GM18907 (cell line): ENCODE results near the gene ERMP1.

Experiments
- ATAC-seq: cut with Tn5 transposase; IDR thresholded peaks from one replicate; pipeline ENCODE4 v1.9.1; 2021; ENCODE audit warnings: mild to moderate bottlenecking, moderate library complexity; ENCODE audit not compliant: unreplicated experiment

ERMP1 gene

DNA sequence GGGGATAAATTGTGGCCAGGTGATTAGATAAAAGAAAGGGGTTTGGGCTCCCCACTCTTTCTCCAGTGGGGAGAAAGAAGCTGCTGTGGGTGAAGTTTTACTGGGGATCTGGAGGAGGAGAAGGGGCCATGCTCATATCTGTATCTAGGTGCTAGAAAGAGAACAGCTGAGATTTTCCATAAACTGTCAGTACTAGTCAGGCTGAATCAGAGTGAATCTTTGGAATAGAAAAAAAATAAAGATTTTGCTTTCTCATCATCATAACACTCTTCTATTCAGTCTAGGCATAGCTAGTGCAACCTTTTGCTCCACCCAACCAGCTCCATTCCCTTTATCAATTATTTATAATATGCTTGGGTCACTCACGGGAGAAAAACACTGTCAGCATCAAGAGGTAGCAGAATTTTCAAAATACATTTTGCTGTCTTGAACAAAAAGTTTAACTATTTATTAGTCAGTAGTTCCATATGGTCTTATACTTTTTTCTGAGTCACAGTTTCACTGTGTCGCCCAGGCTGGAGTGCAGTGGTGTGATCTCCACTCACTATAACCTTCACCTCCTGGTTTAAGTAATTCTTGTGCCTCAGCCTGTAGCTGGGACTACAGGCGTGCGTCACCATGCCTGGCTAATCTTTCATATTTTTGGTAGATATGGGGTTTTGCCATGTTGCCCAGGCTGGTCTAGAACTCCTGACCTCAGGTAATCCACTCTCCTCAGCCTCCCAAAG lies 21.3 kb upstream of the ERMP1 start:
- ATAC-seq: no peak

DNA sequence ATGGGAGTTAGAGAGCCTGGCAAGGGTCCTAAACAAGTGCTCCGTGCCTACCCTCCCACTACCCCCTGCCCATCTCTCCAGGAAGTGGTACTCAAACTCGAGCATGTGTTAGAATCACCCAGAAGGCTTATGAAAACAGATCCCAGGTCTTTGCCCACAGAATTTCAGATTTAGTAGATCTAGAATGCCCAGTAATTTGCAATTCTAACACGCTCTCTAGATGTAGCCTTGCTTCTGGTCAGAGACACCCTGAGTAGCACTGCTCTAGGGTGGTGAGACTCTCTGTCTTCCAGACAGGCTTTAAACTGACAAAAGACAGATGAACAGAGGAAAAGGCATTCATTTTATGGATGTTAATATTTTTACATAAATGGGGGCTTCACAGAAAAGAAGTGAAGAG lies 20.7 kb upstream of the ERMP1 start:
- no peak for ATAC-seq

- ATAC-seq: no peak
Measured at GRCh38 chr9:5852987-5853386, 20.1 kb upstream of the ERMP1 start.

DNA sequence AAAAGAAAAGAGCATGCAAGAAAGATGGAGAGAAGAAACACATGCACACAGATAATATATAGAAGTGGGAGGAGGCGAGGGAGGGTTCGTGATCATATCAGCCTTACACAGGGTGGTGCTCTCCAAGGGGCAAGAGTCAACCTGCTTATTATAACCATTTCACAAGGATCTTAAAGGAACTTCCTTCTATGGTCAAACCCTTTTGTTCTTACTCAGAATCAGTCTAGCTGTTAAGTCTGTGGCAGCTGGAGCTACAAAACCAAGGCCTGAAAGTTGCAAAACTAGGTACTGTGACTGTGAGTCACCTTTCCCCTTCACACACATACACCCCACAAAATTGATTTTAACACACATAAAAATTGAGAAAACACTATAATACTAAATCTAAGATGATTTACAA lies 18.5 kb upstream of the ERMP1 start:
- ATAC-seq: peak; percentile 91

GRCh38 chr9:5850724-5851122 lies 17.8 kb upstream of the ERMP1 start:
- ATAC-seq: no peak

DNA sequence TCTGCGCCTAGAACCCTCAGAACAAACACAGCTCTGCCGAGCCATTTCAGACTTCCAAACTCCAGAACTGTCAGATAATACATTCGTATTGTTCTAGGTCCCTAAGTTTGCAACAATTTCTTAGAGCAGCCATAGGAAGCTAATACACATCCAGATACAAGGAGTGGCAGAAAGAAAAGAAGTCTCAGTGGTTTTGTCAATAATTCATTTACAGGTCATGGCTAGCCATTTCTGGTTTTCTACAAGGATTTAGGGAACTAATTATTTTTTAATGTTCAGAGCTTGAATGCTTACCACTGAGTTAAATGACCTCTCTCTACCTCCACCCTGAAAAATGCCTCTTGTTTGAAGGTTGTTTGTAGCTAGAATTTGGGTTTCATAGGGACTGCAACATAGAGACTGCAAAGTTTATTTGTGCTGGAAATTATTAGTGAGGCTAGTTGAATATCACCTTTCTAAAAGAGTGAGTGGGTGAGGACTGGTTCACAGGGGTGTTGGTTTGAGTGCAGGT lies 15.5 kb upstream of the ERMP1 start:
- peak; percentile 37 for ATAC-seq

DNA sequence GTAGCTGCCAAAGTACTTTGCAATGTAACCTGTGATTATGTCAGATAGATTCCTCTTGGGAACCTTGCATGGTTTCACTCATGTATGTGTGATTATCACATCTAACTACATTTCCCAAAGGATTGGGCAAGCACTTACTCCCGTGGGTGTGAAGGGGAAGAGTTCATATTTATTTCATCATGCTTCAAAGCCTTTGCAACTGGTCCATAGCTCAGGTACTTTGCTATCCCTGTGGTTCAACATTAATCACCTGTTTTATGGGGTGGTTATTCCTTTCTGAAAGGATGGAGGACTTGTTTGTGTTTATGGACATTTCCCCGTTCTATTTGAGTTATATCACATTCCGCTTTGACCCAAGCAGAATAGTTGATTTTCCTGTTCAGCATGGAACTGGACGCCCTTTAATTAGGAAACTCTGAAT lies 13.6 kb upstream of the ERMP1 start:
- no peak for ATAC-seq

DNA sequence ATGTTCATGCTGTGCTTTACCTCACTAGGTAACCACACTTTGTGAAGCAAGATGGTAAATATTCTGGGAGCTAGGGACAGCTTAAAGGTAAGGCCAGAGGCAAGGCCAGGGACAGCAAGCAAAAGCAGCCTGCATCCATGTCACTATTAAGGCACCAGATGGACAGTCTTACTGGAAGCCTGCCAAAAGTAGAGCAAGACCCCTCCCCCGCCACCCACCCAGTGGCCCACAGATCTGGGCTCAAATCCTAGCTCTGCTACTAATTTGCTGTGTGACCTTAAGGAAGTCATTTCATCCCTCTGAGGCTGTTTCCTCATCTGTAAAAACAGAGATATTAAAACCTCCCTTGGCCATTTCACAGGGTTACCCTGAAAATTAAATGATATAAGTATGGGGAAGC lies 13.2 kb upstream of the ERMP1 start:
- ATAC-seq: no peak

GRCh38 chr9:5845157-5845531 lies 12.2 kb upstream of the ERMP1 start:
- ATAC-seq: no peak

DNA sequence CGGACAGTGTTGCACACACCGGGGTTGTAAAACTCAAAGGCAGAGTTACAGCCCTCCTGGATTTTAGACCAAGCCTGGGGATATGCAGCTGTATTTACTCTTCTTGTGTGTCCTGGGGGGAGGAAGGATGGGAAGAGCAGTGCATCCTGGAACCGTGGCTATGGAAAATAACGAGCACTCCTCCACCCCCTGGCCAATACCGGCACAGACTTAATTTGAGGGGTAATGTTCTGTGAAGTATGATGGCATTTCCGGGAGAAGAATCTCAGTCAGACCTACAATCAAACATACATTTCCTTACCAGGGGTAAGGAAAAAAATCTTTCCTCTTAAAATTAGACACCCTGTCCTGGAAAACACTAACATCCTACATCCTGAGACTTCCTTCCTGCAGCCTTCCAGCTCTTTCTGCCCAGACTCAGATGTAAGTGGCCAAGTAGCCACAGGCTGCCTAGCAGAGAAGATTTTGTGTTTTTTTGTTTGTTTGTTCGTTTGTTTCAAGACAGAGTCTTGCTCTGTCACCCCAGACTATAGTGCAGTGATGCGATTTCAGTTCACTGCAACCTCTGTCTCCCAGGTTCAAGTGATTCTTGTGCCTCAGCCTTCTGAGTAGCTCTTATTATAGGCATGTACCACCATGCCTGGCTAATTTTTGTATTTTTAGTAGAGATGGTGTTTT lies 11.0 kb upstream of the ERMP1 start:
- ATAC-seq: no peak

- no peak for ATAC-seq
Measured at GRCh38 chr9:5842929-5843793, 10.2 kb upstream of the ERMP1 start.

GRCh38 chr9:5841771-5842573 lies 9.1 kb upstream of the ERMP1 start:
- ATAC-seq: no peak

DNA sequence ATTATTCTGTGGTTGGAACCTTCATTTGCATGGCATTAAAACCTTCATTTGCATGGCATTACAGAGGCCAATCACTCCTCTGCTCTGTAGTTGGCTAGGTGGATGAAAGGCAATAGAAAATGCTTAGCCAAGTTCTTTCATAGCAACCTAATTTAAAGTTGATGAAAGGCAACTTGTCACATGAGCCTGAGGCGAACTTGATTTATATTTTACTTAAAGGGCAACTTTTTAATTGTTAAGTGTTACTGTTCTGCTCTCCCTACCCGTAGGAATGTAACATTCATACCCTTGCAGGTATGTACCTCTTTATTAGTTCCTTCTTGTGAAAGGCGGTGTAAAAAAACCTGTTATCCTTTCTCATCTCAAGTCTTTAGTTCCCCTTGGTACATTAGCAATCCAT lies 7.9 kb upstream of the ERMP1 start:
- ATAC-seq: no peak

- ATAC-seq: no peak
Measured at GRCh38 chr9:5839572-5839902, 6.6 kb upstream of the ERMP1 start.

GRCh38 chr9:5838884-5839571 lies 6.1 kb upstream of the ERMP1 start:
- no peak for ATAC-seq

GRCh38 chr9:5835808-5836207 lies 2.9 kb upstream of the ERMP1 start:
- no peak for ATAC-seq

- ATAC-seq: no peak
Measured at GRCh38 chr9:5834214-5834613, 1.3 kb upstream of the ERMP1 start.

DNA sequence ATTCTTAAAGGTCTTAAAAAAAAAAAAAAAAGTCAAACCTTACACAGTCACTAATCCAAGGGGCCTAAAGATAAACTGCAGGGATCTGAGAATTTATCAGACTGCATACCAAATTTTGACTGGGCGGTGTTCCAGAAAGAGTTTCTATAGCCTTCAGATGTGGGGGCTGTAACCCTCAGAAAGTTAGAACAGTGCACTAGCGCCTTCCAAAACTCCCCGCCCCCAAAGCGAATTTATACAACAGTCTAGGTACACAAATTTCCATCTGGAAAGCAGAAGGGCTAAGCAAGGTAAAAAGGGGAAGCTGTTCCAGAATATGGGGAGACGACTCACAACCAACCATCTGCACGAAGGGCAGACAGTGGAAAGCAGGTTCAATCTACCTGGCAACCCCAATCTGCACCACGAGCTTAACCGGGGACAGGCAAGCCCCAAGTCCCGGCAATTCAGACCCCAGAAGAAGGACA lies 813 bp downstream of the ERMP1 start:
- ATAC-seq: no peak

DNA sequence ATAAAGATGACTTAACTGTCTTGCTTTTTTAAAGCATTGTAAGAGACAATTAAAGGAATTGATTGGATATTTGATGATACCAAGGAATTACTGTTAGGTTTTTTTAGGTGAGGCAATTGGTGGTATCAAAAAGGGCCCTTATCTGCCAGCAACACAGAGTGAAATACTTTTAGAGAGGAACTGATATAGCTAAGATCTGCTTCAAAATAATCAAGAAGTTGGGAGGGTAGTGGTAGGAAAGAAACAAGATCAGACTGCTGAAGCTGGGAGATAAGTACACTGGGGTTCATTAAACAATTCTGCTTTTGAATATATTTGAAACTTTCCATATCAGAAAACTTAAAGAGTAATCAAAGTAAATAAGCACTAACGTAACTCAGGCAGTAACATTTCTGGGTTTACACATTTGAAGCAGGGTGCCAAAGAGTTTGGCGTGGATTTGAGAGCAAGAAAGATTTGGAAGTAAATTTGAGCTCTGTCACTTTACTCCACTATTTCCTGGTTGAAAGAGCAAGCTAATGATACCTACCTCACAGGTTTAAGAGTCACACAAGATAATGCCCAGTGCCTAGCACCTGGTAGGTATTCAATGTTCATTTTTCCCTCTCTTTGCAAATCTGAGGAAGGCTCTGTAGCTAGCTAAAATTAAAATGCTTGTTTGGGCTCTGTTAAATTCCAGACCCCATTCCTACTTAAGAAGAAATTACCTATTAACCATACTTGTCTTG lies 6.9 kb downstream of the ERMP1 start:
- ATAC-seq: no peak

- ATAC-seq: no peak
Measured at GRCh38 chr9:5825223-5825622, 7.7 kb downstream of the ERMP1 start.
